Neural cell (in vitro differentiated cells): ENCODE measurements around the gene AGBL4.

Source experiments
- CTCF ChIP-seq: fragments of 450-650 bp; IDR thresholded peaks from 2 replicates; pipeline ENCODE4 v1.5.1; 2014; ENCODE audit warnings: antibody characterized with exemption, mild to moderate bottlenecking, moderate library complexity; ENCODE audit not compliant: poor library complexity, severe bottlenecking
- EP300 ChIP-seq: fragments of 450-650 bp; conservative IDR thresholded peaks from 2 replicates; pipeline ENCODE4 v1.6.1; 2014; ENCODE audit warnings: antibody characterized with exemption, mild to moderate bottlenecking, moderate library complexity; ENCODE audit not compliant: poor library complexity, severe bottlenecking
- EZH2 ChIP-seq: fragments of 200-600, 300-800 bp; shearing (Covaris generic), sonication (generic); IDR thresholded peaks from 2 replicates; pipeline ENCODE4 v1.6.1; 2014; ENCODE audit warnings: antibody characterized with exemption, low read length, borderline replicate concordance, mild to moderate bottlenecking; ENCODE audit not compliant: insufficient read depth, poor library complexity, severe bottlenecking
- MXI1 ChIP-seq: fragments of 450-650 bp; conservative IDR thresholded peaks from 2 replicates; pipeline ENCODE4 v1.6.1; 2014; ENCODE audit warnings: antibody characterized with exemption, mild to moderate bottlenecking; ENCODE audit not compliant: poor library complexity, severe bottlenecking
- POLR2AphosphoS5 ChIP-seq: IDR thresholded peaks from 2 replicates; pipeline ENCODE4 v1.6.1; 2012
- REST ChIP-seq: IDR thresholded peaks from 2 replicates; pipeline ENCODE4 v1.6.1; 2012; ENCODE audit warnings: borderline replicate concordance
- TAF1 ChIP-seq: IDR thresholded peaks from 2 replicates; pipeline ENCODE4 v1.6.1; 2012; ENCODE audit warnings: low read depth

GRCh38 chr1:49185450-49185980 lies 838.2 kb downstream of the AGBL4 start:
- TF ChIP-seq CTCF (no peak), EP300 (no peak), MXI1 (no peak), EZH2 (no peak), REST (no peak), POLR2AphosphoS5 (no peak), TAF1 (no peak)
